Epithelial cell of esophagus (primary cell): ENCODE results near the gene HSPA12A.
A peak's percentile ranks its signal among the peaks of the same experiment; 100 is the strongest.

Experiments
- DNase-seq: peaks from one replicate; pipeline ENCODE4 v3.0.0; 2010; ENCODE audit warnings: low read depth
- H3K4me3 ChIP-seq: 2 replicates; pipeline ENCODE4 v1.5.1; 2011; ENCODE audit warnings: mild to moderate bottlenecking, low read length, control low read depth
- TF ChIP-seq, protein P1 (sequence below): IDR thresholded peaks from 2 replicates; pipeline ENCODE4 v1.5.1; 2011; ENCODE audit warnings: low read depth, mild to moderate bottlenecking, low read length, control low read depth, inconsistent platforms; ENCODE audit not compliant: insufficient read depth; ENCODE audit errors: missing control alignments

The HSPA12A gene, protein sequence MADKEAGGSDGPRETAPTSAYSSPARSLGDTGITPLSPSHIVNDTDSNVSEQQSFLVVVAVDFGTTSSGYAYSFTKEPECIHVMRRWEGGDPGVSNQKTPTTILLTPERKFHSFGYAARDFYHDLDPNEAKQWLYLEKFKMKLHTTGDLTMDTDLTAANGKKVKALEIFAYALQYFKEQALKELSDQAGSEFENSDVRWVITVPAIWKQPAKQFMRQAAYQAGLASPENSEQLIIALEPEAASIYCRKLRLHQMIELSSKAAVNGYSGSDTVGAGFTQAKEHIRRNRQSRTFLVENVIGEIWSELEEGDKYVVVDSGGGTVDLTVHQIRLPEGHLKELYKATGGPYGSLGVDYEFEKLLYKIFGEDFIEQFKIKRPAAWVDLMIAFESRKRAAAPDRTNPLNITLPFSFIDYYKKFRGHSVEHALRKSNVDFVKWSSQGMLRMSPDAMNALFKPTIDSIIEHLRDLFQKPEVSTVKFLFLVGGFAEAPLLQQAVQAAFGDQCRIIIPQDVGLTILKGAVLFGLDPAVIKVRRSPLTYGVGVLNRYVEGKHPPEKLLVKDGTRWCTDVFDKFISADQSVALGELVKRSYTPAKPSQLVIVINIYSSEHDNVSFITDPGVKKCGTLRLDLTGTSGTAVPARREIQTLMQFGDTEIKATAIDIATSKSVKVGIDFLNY

DNA sequence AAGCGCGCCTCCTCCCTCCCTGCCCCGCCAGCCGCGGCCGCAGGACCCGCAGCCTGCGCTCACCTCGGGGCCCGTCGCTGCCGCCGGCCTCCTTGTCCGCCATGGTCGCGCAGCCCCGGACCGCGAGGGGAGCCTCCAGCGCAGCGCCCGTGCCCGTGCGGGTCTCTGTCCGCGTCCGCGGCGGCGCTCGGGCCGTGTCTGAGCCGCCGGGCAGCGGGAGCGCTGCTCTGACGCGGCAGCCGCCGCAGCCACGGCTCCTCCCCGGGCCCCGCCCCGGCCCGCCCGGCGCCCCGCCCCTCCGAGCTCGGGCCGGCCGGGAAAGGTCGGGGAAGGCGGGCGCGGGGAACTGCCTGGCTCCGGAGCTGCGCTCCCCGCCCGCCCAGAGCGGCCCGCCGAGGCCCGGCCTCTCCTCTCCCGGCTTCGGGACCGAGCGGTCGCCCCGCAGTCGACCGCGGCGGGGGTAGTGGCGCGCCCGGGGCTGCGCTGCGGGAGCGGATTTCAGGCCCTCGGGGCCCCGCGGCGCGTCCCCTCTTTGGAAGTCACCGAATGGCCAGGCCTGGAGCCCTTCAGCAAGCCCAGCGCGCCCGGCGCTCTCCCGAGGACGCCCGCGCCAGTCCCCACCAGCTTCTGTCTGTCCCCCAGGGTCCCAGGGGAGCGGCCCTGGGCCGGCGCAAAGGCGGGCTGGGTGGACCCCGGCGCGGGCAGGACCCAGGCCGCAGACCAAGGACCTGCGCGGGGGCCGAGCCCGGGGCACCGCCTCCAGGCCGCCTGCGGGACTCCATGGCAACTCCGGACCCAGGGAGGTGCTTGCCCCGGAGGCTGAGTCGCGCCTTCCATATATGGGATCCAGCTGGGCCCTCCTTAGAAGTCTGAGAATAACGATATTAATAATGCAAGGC is at the start of gene HSPA12A:
TSS of gene HSPA12A (minus strand) at position 200 of the 899 bp plus-strand sequence. CDS start at position 103, 97 bp downstream.
- H3K4me3 ChIP-seq, result peak within 1 kb of the TSS; percentile 46
- peak; percentile 85 for DNase-seq
- TF ChIP-seq, protein P1, sequence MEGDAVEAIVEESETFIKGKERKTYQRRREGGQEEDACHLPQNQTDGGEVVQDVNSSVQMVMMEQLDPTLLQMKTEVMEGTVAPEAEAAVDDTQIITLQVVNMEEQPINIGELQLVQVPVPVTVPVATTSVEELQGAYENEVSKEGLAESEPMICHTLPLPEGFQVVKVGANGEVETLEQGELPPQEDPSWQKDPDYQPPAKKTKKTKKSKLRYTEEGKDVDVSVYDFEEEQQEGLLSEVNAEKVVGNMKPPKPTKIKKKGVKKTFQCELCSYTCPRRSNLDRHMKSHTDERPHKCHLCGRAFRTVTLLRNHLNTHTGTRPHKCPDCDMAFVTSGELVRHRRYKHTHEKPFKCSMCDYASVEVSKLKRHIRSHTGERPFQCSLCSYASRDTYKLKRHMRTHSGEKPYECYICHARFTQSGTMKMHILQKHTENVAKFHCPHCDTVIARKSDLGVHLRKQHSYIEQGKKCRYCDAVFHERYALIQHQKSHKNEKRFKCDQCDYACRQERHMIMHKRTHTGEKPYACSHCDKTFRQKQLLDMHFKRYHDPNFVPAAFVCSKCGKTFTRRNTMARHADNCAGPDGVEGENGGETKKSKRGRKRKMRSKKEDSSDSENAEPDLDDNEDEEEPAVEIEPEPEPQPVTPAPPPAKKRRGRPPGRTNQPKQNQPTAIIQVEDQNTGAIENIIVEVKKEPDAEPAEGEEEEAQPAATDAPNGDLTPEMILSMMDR, result no peak

DNA sequence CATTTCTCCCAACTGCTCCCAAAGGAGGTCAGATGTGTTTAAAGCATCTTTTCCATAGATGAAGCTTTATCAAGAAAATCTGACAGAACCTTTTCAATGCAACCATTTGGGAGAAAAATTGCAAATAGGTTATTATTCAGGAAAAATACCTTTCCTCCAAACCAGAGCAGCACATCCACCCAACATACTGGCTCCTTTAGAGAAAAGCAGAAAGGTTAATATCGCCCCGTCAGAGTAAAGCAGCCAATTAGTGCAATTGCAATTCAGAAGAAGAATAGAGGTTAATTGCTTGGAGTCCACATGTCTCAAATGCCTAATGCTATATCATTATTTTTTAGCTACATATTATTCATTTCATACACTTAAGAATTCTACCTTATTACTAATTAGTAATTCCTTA is 48.9 kb upstream of the HSPA12A start:
- no peak overlapping the region for H3K4me3 ChIP-seq
- DNase-seq, result no peak
- TF ChIP-seq, protein P1, result no peak

GRCh38 chr10:116787893-116788665 is 45.7 kb upstream of the HSPA12A start:
- H3K4me3 ChIP-seq, result no peak overlapping the region
- peak; percentile 53 for DNase-seq
- TF ChIP-seq, protein P1, result peak; percentile 90

- H3K4me3 ChIP-seq, result no peak overlapping the region
- DNase-seq, result no peak
- TF ChIP-seq, protein P1, result no peak
These were observed 44.8 kb upstream of the HSPA12A start for GRCh38 chr10:116787053-116787659.

DNA sequence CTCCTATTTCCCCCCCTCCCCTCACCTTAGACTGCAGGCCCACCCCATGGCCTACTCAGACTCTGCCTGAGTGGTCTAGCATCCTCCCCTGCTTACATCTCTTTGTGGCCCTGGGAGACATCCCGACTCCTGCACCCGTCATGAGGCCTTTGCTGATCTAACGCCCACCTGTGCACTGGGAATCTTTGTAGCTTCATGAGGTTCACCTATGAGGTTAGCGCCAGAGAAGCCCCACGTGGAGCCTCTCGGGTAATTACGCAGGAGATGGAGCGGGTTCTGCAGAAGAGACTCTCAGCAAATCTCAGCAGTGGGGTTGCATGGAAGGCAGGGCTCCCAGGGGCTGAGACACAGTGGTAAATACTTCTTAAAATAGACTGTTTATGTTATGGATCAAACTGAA is 43.5 kb upstream of the HSPA12A start:
- no peak overlapping the region for H3K4me3 ChIP-seq
- DNase-seq, result no peak
- TF ChIP-seq, protein P1, result no peak

DNA sequence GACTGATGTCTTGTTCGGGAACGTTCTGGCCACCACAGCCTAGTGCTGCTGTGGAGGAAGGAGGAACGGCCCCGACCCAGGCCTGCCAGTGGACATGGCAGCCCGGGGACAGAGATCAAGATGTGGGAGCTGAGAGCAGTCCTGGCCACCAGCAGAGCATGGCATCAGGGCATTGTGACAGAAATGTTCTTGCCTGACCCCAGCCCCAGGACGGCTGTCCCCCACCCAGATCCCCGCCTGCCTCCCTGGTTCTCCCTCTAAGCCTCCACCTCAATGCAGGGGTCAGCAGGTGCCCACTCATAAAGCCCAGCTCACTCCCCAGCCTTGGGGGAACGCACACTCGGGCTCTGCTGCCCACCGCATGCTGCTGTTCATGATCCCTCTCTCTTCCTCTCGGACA is 42.9 kb upstream of the HSPA12A start:
- H3K4me3 ChIP-seq, result no peak overlapping the region
- DNase-seq, result no peak
- TF ChIP-seq, protein P1, result no peak
